Breast epithelium (tissue), 3 donors: ENCODE data around the gene DNAJC2.
A peak's percentile ranks its signal among the peaks of the same experiment; 100 is the strongest.

Experiments
- CTCF ChIP-seq, 3 donors: fragments of 450-650 bp; IDR thresholded peaks; one replicate each; pipeline ENCODE4 v1.5.1; 2016 to 2017; ENCODE audit warnings: antibody characterized with exemption in 3 of 3, mild to moderate bottlenecking in 3 of 3, moderate library complexity in 3 of 3
- POLR2A ChIP-seq: fragments of 450-650 bp; IDR thresholded peaks from one replicate; pipeline ENCODE4 v1.6.1; 2016; ENCODE audit warnings: antibody characterized with exemption, mild to moderate bottlenecking, moderate library complexity

GRCh38 chr7:103296901-103297836 lies 47.4 kb downstream of the DNAJC2 start, which contains the start of gene PMPCB:
- TF ChIP-seq CTCF (IDR thresholded peaks at IDR 0.05) (peak; percentile 86 to 97 (median 94)), POLR2A (no peak)
